GM18868 (cell line): ENCODE results near the gene CTDSPL.

Experiments used
- ATAC-seq: cut with Tn5 transposase; IDR thresholded peaks from one replicate; pipeline ENCODE4 v1.9.1; 2021; ENCODE audit warnings: mild to moderate bottlenecking, moderate library complexity; ENCODE audit not compliant: unreplicated experiment

Gene CTDSPL

GRCh38 chr3:37940242-37940908, 78.7 kb downstream of the CTDSPL start:
- ATAC-seq: no peak

DNA sequence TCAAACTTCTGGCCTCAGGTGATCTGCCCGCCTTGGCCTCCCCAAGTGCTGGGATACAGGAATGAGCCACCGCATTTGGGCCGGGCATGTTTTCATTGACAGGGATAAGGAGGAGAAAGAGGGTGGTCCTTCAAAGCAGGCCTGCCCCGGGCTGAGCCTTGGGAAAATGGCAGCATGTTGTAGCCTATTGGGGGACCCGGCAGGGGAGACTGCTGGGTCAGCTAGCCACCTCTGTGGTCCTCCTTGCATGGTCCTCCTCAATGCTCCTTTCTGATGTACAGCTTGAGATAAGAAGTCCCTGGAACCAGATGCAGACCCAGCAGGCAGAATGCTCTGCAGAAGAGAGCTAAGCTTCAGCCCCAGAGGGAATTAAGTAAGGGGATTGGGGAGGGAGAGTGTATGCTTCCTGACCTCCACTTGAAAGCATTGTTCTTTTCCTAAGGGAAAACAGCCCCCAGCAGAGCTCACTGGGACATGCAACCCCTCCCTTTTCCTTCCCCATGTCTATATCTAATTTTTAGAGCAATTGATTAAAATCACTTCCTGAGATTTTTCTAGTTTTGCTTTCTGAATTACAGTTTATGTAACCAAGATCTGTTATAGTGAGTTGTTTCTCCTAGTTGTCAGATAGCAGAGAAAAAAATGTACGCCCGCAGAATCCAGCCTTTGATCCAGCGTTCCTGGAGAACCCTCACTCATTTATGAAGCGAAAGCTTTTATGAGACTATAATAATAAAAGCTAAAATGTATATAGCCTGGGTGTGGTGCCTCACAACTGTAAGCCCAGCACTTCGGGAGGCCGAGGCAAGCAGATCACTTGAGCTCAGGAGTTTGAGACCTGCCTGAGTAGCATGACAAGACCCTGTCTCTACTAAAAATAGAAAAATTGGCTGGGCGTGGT, 80.2 kb downstream of the CTDSPL start:
- ATAC-seq: no peak

- no peak for ATAC-seq
Measured at GRCh38 chr3:37942646-37943045, 81.0 kb downstream of the CTDSPL start.

GRCh38 chr3:37943126-37943525, 81.4 kb downstream of the CTDSPL start:
- ATAC-seq: no peak

DNA sequence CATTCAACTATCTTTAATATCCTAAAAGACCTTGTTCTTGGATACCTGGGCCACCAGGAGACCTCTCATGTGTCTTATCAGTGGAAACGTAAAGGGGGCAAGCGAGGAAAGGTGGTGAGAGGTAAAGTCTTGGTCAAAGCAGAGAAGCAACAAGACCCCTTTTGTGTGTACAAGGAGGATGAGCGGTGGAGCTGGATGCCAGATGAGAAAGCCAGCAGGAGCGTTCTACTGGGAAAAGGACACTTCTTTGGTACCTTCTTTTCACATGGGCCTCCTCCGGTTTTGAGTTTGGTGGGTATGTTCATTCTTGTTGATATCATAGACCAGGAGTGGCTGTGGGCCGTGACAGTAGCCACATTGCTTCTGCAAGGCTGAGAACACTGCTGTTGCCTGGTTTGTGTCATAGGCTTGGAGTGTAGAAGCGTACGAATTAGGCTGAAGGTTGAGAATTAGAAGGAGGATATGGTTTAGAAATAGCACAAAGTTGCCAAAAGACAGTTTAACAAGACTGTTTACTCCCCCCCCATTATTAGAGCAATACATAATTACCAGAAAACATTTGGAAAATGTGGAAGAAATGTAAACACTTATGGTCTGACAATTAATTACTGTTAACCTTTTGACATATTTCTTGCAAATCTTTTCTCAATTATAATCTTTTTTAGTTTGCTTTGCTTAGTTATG, 82.1 kb downstream of the CTDSPL start:
- ATAC-seq: no peak

GRCh38 chr3:37944391-37944842, 82.7 kb downstream of the CTDSPL start:
- ATAC-seq: no peak

DNA sequence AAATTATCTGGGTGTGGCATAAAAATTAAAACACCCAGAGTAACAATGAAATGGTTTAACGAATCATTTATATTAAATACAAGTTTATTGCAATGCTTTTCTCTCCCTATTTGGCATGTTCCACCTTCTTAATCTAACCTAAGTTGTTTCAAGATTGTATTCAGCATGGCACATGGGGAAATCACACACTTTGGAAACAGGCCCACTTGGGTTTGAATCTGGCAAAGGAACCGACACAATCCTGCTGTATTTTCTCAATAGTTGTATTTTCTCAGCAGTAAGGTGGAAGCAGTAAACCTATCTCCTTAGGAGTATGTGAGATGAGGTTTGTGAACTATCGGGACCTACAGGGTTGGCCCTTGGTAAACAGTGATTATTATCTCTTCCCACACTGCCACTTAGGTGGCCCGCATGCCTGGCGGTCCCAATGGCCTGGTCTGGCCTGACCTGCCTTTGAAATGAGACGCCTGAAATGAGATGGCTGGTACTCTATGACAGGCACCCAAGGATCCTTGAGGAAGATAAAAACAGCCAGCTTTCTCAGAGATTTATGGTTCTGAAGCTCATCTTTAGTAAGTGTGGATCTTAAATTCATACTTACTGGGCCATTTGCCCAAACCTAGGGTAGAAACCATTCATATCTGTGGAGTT, 83.6 kb downstream of the CTDSPL start:
- ATAC-seq: no peak

- ATAC-seq: no peak
Measured at GRCh38 chr3:37945807-37946530, 84.3 kb downstream of the CTDSPL start.

DNA sequence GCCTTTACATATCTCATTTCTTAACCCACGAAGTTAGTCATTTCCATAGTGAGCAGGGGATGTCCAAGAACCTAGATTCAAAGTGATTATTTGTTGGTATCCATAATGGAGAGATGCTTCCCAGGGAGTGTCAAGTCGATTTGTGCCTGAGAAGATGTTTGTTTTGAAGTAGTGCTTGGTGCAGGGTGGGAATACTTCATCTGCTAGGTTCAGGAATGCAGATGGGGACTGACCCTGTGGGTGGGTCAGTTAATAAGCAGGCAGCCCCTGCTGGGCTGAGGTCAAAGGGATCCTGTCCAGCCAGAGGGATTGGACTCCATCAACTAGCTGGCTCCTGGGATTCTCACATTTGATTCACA, 84.8 kb downstream of the CTDSPL start:
- ATAC-seq: no peak

DNA sequence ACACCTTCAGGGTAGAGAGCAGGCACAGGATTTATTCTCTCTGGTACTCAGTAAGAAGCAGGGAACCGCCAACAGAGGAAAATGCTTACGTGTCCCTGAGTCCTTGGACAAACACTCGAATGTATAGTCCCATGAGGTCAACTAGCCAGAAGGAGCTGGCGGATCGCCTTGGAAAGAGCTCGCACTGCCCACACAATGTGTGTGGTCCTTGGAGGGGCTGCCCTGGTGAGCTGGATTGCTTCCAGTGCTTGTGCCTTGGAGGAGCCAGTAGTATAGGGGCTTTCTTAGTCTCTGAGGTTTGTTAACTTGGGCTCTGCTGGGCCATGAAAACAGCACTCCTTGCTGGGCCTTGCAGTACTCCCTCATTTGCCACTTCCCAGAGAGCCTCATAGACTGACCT, 88.2 kb downstream of the CTDSPL start:
- no peak for ATAC-seq

DNA sequence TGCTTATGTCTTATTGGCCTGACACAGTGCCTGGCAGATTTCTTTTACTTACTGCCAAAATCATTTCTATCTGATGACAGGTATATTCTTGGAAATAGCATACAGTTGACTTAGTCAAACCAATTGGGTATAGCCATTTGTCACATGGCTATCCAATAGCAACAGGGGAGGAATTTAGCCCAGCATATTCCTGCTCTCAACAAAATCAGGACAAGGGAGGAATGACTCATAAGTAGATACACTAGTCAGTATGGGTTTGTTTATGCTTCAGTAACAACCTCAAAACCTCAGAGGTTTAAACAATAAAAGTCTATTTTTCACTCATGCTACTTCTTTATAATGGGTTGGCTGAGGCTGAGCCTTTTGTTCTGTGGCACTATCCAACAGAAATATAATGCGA, 90.9 kb downstream of the CTDSPL start:
- no peak for ATAC-seq

GRCh38 chr3:37953226-37953625, 91.5 kb downstream of the CTDSPL start:
- no peak for ATAC-seq

GRCh38 chr3:37953707-37954394, 92.2 kb downstream of the CTDSPL start:
- ATAC-seq: no peak

- no peak for ATAC-seq
Measured at GRCh38 chr3:37954881-37955280, 93.2 kb downstream of the CTDSPL start.

GRCh38 chr3:37955918-37956707, 94.4 kb downstream of the CTDSPL start:
- no peak for ATAC-seq

GRCh38 chr3:37956723-37957538, 95.3 kb downstream of the CTDSPL start:
- no peak for ATAC-seq

DNA sequence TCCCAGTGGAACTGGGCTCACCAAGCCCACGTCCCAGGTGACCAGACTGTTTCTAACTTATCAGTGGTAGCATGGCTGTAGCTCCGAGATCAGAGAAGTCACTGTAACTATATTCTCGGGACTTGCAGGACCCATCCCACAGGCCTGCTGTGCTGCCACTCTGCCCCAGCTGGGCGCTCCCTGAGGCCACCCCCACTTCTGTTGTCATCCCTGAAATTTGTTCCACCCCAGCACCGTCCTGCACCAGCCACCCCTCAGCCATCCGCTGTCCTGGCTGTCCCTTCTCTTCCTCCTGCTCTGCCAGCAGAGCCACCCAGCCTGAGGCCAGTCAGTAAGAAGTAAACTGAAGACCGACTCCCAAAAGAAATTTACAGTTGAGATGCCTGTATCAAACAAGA, 95.9 kb downstream of the CTDSPL start:
- no peak for ATAC-seq
